NT2/D1 (cell line): Measurements from ENCODE around the gene KMT2C.

ENCODE experiments used
- SUZ12 ChIP-seq: IDR thresholded peaks from 2 replicates; pipeline ENCODE4 v1.6.1; 2011; ENCODE audit not compliant: insufficient read length, insufficient read depth; ENCODE audit errors: extremely low read depth
- ZNF274 ChIP-seq: IDR thresholded peaks from 2 replicates; pipeline ENCODE4 v1.6.1; 2011; ENCODE audit warnings: mild to moderate bottlenecking, low read depth, low read length

- TF ChIP-seq ZNF274 (no peak), SUZ12 (no peak)
Observed at GRCh38 chr7:152478140-152478539, 42.3 kb upstream of the KMT2C start.
